Hepatocyte (in vitro differentiated cells): ENCODE results near the gene PBX3. TPM values are rescaled to one million over a fixed set of nuclear protein-coding genes. Genes with fewer than 3 reads are reported as not detected.
A peak's percentile ranks its signal among the peaks of the same experiment; 100 is the strongest.

Experiments
- DNase-seq: peaks from one replicate; pipeline ENCODE4 v3.0.0-alpha.2; 2016; ENCODE audit warnings: low spot score
- H2AFZ ChIP-seq: fragments of 200-600 bp; sonication (generic); 2 replicates; pipeline ENCODE4 v1.6.0; 2016; ENCODE audit warnings: antibody characterized with exemption, mild to moderate bottlenecking
- H3K27ac ChIP-seq: fragments of 200-600 bp; sonication (generic); 2 replicates; pipeline ENCODE4 v1.5.1; 2016; ENCODE audit warnings: mild to moderate bottlenecking
- H3K27me3 ChIP-seq: fragments of 200-600 bp; sonication (generic); 2 replicates; pipeline ENCODE4 v1.6.1; 2016
- H3K36me3 ChIP-seq: fragments of 200-600 bp; sonication (generic); replicated peaks from 2 replicates; pipeline ENCODE4 v1.5.1; 2016; ENCODE audit warnings: low read depth; ENCODE audit not compliant: insufficient read depth
- H3K4me1 ChIP-seq: fragments of 200-600 bp; sonication (generic); 2 replicates; pipeline ENCODE4 v1.5.1; 2016; ENCODE audit warnings: mild to moderate bottlenecking, moderate library complexity; ENCODE audit not compliant: insufficient read depth
- H3K4me2 ChIP-seq: fragments of 200-600 bp; sonication (generic); 2 replicates; pipeline ENCODE4 v1.6.0; 2016
- H3K4me3 ChIP-seq: fragments of 200-600 bp; sonication (generic); 2 replicates; pipeline ENCODE4 v1.5.1; 2016; ENCODE audit warnings: mild to moderate bottlenecking
- H3K79me2 ChIP-seq: fragments of 200-600 bp; sonication (generic); 2 replicates; pipeline ENCODE4 v1.6.0; 2017; ENCODE audit warnings: mild to moderate bottlenecking
- H3K9me2 ChIP-seq: fragments of 200-600 bp; sonication (generic); replicated peaks from 2 replicates; pipeline ENCODE4 v1.6.0; 2017; ENCODE audit warnings: mild to moderate bottlenecking; ENCODE audit not compliant: insufficient read depth
- H3K9me3 ChIP-seq: fragments of 200-600 bp; sonication (generic); 2 replicates; pipeline ENCODE4 v1.5.1; 2016; ENCODE audit warnings: low read depth, mild to moderate bottlenecking
- H4K20me1 ChIP-seq: fragments of 200-600 bp; sonication (generic); 2 replicates; pipeline ENCODE4 v1.6.0; 2016; ENCODE audit warnings: mild to moderate bottlenecking; ENCODE audit not compliant: insufficient read depth, poor library complexity, severe bottlenecking
- EZH2 ChIP-seq: fragments of 200-600 bp; sonication (generic); IDR thresholded peaks from 2 replicates; pipeline ENCODE4 v1.6.1; 2016; ENCODE audit warnings: antibody characterized with exemption, mild to moderate bottlenecking, borderline replicate concordance
- EZH2phosphoT487 ChIP-seq: fragments of 200-600 bp; sonication (generic); IDR thresholded peaks from one replicate; pipeline ENCODE4 v1.6.1; 2018; ENCODE audit warnings: antibody characterized with exemption, mild to moderate bottlenecking, low read depth, moderate library complexity; ENCODE audit not compliant: unreplicated experiment, severe bottlenecking
- WGBS: methylation state at CpG from one replicate; pipeline ENCODE4 v1.1.6; 2016; ENCODE audit warnings: low lambda C conversion rate; ENCODE audit errors: missing lambda C conversion rate; 5-methylcytosine and 5-hydroxymethylcytosine counted together
- polyA plus RNA-seq: library from polyadenylated mRNA; unstranded; fragments of >200 nt; fragmentation: Nextera tagmentation; extraction: Ambion mirVana; gene quantifications from 2 replicates; pipeline ENCODE4 v1.2.1, GENCODE V29; 2016
- total RNA-seq: library from RNA; depleted of rRNA; stranded (reverse); fragments of >200 nt; gene quantifications from 2 replicates; pipeline ENCODE4 v1.2.3, GENCODE V29; 2014
- TF ChIP-seq, protein P1 (sequence below): fragments of 200-600 bp; sonication (generic); IDR thresholded peaks from 2 replicates; pipeline ENCODE4 v1.5.1; 2016; ENCODE audit warnings: antibody characterized with exemption, mild to moderate bottlenecking; ENCODE audit not compliant: poor library complexity

Gene PBX3
- total and polyA plus RNA-seq, 2 experiments from 2014 or later = 15.9 to 23.3 TPM

DNA sequence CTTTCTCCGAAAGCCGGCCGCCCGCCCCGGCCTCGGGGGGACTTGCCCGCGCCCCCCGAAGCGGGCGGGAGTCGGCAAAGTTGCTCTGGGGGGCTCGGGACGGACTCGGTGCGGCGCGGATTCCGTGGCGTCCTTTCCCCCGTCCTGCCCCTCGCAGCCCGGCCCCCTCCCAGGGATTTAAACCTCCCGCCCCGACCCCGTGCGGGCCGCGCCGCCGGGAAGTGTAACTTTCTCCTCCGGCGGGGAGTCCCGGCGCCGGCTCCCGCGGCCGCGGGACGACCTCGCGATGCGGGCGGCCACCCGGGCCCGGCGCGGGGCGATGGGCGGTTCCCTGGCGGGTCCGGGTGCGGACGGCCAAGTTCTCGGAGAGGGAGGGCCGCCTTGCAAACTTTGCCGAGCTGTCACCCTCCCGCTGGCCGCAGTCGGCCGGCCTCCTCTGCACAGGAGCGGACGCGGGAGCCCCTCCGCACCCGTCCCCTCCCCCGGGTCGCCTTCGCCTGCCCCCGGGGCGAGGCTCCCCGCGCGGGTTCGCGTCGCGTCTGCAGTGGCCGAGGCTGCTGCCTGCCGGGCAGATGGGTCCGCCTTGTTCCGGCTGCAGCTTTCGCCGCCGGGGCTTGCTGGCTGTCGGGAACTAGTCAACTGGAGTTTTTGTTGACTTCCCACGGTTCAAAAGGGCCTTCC is 732 bp downstream of the PBX3 start:
- H3K4me2 ChIP-seq = peak overlapping the region; percentile 96
- WGBS = 2% methylated on average over 18 of the region's 88 CpGs
- no peaks in the 10 kb centered on the region for H3K9me2 ChIP-seq
- H3K79me2 ChIP-seq = peaks cover 18% of the 10 kb centered on the region
- H3K4me1 ChIP-seq = no peaks in the 10 kb centered on the region
- no peaks in the 10 kb centered on the region for H3K9me3 ChIP-seq
- peak overlapping the region; percentile 90 for H2AFZ ChIP-seq
- H3K27me3 ChIP-seq = peaks cover 11% of the 10 kb centered on the region
- H3K27ac ChIP-seq = peak overlapping the region; percentile 52
- TF ChIP-seq, protein P1, sequence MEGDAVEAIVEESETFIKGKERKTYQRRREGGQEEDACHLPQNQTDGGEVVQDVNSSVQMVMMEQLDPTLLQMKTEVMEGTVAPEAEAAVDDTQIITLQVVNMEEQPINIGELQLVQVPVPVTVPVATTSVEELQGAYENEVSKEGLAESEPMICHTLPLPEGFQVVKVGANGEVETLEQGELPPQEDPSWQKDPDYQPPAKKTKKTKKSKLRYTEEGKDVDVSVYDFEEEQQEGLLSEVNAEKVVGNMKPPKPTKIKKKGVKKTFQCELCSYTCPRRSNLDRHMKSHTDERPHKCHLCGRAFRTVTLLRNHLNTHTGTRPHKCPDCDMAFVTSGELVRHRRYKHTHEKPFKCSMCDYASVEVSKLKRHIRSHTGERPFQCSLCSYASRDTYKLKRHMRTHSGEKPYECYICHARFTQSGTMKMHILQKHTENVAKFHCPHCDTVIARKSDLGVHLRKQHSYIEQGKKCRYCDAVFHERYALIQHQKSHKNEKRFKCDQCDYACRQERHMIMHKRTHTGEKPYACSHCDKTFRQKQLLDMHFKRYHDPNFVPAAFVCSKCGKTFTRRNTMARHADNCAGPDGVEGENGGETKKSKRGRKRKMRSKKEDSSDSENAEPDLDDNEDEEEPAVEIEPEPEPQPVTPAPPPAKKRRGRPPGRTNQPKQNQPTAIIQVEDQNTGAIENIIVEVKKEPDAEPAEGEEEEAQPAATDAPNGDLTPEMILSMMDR = no peak
- TF ChIP-seq EZH2 (no peak), EZH2phosphoT487 (no peak)
- DNase-seq = peak; percentile 49
- H3K36me3 ChIP-seq = no peaks in the 10 kb centered on the region
- H3K4me3 ChIP-seq = peak overlapping the region; percentile 95
- H4K20me1 ChIP-seq = no peaks in the 10 kb centered on the region

DNA sequence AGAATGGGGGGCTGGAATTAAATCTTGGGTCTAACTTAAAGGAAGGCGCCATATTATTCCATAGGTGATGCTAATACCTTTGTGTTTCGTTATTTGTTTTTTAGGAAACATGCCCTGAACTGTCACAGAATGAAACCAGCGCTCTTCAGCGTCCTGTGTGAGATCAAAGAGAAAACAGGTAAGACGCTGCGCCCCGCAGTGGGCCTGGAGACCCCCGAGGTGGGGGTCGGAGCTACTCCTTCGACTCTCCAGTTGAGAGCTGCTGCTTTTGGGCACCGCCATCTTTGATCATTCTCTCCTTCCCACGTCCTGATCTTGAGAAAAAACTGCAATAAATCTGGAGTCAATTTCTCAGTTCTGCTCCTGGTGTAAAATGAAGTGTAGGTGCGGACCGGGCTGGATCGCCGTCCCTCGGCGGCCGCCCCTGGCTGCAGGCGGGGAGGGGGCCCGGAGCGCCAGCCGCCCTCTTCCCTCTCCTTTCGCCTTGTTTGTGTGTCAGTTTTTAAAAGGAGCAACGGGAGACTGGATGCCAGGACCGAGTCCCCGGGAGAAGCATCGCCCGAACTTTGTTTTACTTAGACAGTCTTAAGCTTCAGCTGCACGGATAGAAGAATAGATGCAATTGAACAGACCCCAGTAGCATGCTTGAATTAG is 1.4 kb downstream of the PBX3 start:
- Histone ChIP-seq H3K4me3 (peak overlapping the region; percentile 95), H3K9me3 (no peaks in the 10 kb centered on the region), H3K36me3 (no peaks in the 10 kb centered on the region), H3K27ac (peak overlapping the region; percentile 39), H3K9me2 (no peaks in the 10 kb centered on the region), H2AFZ (peak overlapping the region; percentile 90), H3K27me3 (peaks cover 9% of the 10 kb centered on the region), H3K79me2 (peaks cover 22% of the 10 kb centered on the region), H3K4me2 (peak overlapping the region; percentile 96), H4K20me1 (no peaks in the 10 kb centered on the region), H3K4me1 (no peaks in the 10 kb centered on the region)
- TF ChIP-seq EZH2 (peak; percentile 2), EZH2phosphoT487 (no peak)
- TF ChIP-seq, protein P1 = no peak
- DNase-seq = peak; percentile 15
- WGBS = 4% methylated on average over 28 of the region's 30 CpGs

DNA sequence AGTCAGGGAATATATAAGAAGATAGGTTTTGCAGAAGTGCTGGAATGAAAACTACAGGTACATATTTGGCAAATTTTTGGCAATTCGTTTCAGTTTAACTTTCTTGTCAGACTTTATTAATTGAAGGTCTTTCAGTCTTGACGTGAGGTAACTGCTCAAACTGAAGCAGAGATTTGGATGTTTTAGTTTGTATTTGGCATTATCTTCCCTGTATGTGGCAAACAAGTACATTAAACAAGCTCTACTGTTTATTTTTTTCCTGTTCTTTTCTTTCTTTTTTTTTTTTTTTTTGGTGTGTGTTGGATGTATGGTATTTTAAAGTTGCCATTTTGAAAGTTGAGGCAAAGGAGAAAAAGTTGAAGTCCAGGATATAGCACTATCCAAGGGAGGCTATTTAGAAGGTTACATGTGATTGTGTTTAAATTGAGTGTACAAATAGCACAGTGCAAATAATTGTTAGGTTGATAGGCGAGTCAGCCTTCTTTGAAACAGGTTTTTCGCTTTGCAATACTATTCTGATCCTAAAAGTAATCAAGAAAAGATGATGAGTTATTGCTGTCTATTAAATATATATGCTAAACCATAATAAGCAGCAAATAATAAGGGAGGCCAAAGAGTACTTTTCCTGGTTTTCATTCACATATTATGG is 2.2 kb downstream of the PBX3 start:
- Histone ChIP-seq H3K27ac (no peak overlapping the region), H2AFZ (peak overlapping the region; percentile 90), H3K4me2 (peak overlapping the region; percentile 96), H3K4me1 (no peaks in the 10 kb centered on the region), H3K36me3 (no peaks in the 10 kb centered on the region), H3K79me2 (peaks cover 23% of the 10 kb centered on the region), H4K20me1 (no peaks in the 10 kb centered on the region), H3K4me3 (peak overlapping the region; percentile 95), H3K9me3 (no peaks in the 10 kb centered on the region), H3K9me2 (no peaks in the 10 kb centered on the region), H3K27me3 (peaks cover 4% of the 10 kb centered on the region)
- DNase-seq = no peak
- 70% methylated on average over 4 of the region's 4 CpGs for WGBS
- TF ChIP-seq EZH2 (no peak), EZH2phosphoT487 (no peak)
- TF ChIP-seq, protein P1 = no peak
